ENCODE data around the gene PDE1A.

Gene PDE1A

DNA sequence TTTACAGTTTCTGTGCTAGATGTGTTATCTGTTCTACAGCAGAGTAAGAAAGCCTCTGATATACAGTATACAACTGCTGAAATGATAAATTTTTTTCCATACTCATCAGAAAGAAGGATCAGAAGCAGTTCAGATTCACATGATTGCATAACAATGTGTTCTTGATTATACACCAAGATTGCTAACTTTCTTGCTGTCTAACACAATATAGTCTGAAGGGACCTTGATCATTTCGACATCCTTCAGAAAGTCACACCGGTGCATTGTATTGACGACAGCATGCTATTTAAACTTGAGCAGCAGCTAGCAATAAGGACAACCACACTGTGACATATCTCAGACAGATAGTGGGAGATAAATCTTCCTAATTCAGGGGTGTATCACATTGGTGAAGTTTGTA, 127.2 kb downstream of the PDE1A start:
- TF ChIP-seq, protein P1, sequence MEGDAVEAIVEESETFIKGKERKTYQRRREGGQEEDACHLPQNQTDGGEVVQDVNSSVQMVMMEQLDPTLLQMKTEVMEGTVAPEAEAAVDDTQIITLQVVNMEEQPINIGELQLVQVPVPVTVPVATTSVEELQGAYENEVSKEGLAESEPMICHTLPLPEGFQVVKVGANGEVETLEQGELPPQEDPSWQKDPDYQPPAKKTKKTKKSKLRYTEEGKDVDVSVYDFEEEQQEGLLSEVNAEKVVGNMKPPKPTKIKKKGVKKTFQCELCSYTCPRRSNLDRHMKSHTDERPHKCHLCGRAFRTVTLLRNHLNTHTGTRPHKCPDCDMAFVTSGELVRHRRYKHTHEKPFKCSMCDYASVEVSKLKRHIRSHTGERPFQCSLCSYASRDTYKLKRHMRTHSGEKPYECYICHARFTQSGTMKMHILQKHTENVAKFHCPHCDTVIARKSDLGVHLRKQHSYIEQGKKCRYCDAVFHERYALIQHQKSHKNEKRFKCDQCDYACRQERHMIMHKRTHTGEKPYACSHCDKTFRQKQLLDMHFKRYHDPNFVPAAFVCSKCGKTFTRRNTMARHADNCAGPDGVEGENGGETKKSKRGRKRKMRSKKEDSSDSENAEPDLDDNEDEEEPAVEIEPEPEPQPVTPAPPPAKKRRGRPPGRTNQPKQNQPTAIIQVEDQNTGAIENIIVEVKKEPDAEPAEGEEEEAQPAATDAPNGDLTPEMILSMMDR (IDR thresholded peaks at IDR 0.05): no peak

DNA sequence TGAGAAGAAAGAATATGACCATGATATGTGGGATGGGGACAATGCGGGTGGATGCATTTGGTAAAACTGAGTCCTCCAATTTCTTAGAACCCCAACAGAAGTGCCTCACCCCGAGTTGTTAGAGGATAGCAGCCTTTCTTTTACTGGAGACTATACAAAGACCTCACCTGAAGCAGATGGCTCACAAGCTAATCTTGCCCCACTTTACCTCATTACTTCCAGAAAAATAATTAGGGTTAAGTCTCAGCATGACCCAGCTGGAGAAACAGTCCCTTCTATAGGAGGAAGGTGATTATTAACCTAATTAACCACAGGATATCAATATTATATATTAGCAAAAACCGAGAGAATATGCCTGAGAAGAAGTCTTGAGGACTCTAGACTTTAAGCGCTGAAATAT, 128.4 kb downstream of the PDE1A start:
- TF ChIP-seq, protein P1 (IDR thresholded peaks at IDR 0.05): no peak

DNA sequence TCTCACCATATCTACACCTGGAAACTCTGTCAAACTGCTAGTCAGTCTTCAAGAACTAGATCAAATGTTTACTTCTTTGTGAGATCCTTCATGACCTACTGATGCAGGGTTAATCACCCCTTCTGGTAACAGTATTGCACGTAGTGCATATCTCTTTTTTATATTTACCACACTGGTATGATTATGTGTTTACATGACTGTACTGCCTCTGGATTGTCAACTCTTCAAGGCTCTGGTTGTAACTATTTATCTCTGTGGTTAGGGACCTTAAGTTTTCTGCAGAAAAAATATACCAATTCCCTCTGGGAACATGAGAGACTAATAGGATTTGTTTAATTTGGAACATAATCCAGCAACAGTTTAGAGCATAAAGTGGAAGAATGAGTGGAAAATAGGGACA, 135.5 kb downstream of the PDE1A start:
- TF ChIP-seq, protein P1 (IDR thresholded peaks at IDR 0.05): no peak

DNA sequence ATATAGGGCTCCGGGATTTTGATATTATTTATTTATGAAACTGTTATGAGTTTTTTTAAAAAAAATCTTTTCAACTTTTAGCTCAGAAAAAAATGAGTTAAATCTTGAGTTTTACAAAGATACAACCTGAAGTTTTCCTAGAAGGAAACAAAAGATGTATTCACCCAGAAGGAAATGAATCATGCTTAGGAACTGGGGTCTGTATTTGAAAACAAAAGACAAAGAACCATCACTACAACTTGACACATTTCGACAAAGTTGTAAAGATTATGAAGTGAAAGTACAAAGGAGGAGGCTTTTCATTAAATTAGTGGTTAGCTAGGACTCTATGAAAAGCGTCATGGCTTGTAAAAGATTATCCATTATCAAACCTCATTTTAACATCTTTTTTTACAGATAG, 143.3 kb downstream of the PDE1A start:
- TF ChIP-seq, protein P1 (IDR thresholded peaks at IDR 0.05): no peak

DNA sequence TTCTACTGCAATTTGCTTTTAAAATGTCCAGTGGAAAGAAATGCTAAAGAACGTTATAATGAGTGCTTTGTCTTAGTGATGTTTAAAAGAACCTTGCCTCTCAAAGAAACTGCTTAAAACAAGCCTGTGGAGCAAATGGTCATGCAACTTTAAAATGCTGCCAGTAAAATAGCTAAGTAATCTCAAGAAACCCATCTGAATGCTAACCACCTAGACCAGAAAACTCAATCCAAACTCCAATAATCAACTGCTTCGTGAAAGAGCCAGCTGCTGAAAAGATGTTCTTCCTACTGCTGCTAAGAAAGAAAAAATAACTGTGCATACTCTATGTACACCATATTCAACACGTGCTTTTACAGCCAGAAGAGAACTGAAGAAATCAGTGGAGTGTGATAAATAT, 145.6 kb downstream of the PDE1A start:
- TF ChIP-seq, protein P1 (IDR thresholded peaks at IDR 0.05): no peak

DNA sequence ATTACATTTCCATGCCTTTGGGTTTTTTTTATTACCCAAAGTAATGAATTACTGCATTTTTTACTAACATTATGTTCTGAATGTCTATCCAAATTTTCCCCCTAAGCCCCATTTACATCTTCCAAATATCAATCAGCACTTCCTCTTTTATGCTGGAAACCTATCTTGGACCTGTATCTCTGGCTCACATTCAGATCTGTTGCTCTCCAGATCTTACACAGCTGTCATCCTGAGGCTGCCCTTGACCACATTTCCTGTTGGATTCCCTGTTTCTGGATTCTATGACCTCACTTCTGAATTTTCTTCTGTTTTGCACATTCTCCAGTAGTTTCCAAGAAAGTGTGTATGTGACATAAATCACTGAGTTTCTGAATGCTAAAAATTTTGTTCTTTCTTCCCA, 146.7 kb downstream of the PDE1A start:
- TF ChIP-seq, protein P1 (IDR thresholded peaks at IDR 0.05): no peak

DNA sequence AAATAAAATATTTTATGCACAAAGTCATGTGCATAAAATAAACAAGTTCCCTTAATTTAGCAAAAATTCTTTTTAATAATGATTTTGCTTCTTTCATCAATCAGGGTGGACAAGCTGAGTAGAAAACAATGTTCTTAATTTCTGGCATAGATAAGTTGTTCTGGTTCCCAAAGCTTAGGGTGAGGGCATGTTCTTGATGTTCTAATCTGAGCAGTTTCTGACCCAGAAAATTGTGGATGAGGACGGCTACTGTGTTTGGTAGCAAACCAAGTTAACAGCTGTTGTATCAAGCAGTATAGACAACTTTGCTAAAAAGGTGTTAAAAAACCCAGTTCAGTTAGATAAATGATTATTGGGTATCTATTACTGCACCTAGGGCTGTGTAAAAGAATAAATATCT, 158.9 kb downstream of the PDE1A start:
- TF ChIP-seq, protein P1 (IDR thresholded peaks at IDR 0.05): no peak

DNA sequence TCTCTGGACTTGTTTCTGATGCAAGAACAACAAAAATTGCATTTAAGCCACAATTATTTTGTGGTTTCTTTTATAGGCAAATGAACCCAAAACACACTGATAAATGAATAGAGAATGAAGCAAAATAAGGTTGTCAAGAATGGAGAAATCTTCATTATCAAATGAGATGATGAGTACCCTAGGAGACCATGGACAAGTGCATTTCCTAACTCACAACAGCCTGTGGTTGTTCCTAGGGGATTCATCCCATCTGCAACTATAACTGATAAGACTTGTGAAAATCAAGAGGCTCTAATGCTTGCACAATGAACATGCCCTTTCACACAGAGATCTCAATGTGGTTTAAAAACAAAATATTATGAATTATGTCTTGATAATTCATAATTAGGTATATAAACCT, 159.9 kb downstream of the PDE1A start:
- TF ChIP-seq, protein P1 (IDR thresholded peaks at IDR 0.05): no peak

All from LNCAP (cell line).